Measurements from ENCODE around the gene DSPP. TPM values are rescaled to one million over a fixed set of nuclear protein-coding genes. Genes with fewer than 3 reads are reported as not detected.

The DSPP gene
- total and polyA plus RNA-seq, 2 of the 4 experiments (the other 2 are of a cell fraction), result not detected

DNA sequence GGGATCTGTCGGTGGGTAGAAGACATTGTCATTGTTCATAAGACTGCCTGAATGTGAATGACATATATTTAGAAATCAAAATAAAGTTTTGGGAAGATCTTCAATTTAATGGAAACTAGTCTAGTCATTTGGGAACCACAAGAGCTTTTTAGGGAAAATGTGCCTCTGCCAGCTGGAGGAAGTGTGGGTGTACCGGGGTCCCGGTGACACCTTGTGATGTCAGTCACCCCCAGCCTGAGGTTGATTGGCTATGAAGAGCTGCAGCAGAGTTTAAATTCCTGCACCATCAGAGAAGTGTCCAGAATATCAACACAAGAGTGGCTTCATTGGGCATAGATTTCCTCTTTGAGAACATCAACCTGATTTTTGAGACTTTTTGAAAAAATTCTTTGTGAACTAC lies 41.7 kb downstream of the DSPP start, which contains the start of gene DMP1:
DMP1 (plus strand) TSS at position 301 of the 400 bp plus-strand sequence. CDS start 6,213 bp downstream, outside the sequence.
- no peak within 1 kb of the TSS for H2AK9ac ChIP-seq (replicated peaks; ENCODE audit: low read depth, low read length, poor library complexity)
- no CpG with 5 or more reads among the region's 3 CpGs for WGBS, 2 experiments (ENCODE audit: extremely low coverage in 2 of 2, insufficient read length in 1 of 2)
- no peaks in the 10 kb centered on the region for H3K36me3 ChIP-seq (ENCODE audit: control insufficient read depth, insufficient read depth, low read length)
- no peak within 1 kb of the TSS for H3K18ac ChIP-seq (ENCODE audit: low read depth, low read length)
- dilution Hi-C loops (cut with HindIII; ENCODE audit: low sequenced_read_pairs, unreplicated experiment), result no loop called here
- H2BK15ac ChIP-seq (ENCODE audit: low read depth, low read length), result no peak within 1 kb of the TSS
- H2BK5ac ChIP-seq (ENCODE audit: low read depth, low read length, poor library complexity, severe bottlenecking), result no peak within 1 kb of the TSS
- H4K5ac ChIP-seq (ENCODE audit: low read depth, low read length), result no peak within 1 kb of the TSS
- no peak within 1 kb of the TSS for H2AK5ac ChIP-seq (ENCODE audit: low read depth, low read length)
- no peaks in the 10 kb centered on the region; the same call in 1 of the 2 replicates for H3K27me3 ChIP-seq (ENCODE audit: control insufficient read depth, insufficient read depth, low read length)
- no peak within 1 kb of the TSS for H3K9ac ChIP-seq (ENCODE audit: low read depth, low read length)
- no TSS peak for BruUV-seq (replicated peaks)
- H3K9me3 ChIP-seq (ENCODE audit: control insufficient read depth, insufficient read depth, low read length), result no peaks in the 10 kb centered on the region
- H2BK20ac ChIP-seq (ENCODE audit: low read depth, low read length), result no peak within 1 kb of the TSS
- no peaks in the 10 kb centered on the region for H4K20me1 ChIP-seq (ENCODE audit: insufficient read depth, low read length)
- H3K27ac ChIP-seq (ENCODE audit: insufficient read depth, low read length), result no peak within 1 kb of the TSS
- no peak within 1 kb of the TSS for H3K4me3 ChIP-seq (ENCODE audit: insufficient read depth, low read depth, low read length)
- no peaks in the 10 kb centered on the region for H3K4me1 ChIP-seq (ENCODE audit: control insufficient read depth, insufficient read depth, low read length)
- in situ Hi-C loops (cut with MboI; ENCODE audit: low sequenced_read_pairs), result no loop called here
- H4K91ac ChIP-seq (ENCODE audit: insufficient read depth, low read depth, low read length), result no peak within 1 kb of the TSS
- ChIA-PET POLR2A (ENCODE audit: unreplicated experiment) (no interaction called here), CTCF (interaction anchor here (0.5 kb wide), 1 partner anchor 216 kb away, joined by 8 read pairs; no protein-coding TSS in a partner anchor)
- H3K79me1 ChIP-seq (ENCODE audit: low read depth in 1 of 2, low read length in 2 of 2), result no peaks in the 10 kb centered on the region
- no peak within 1 kb of the TSS for H3K14ac ChIP-seq (replicated peaks; ENCODE audit: low read depth, low read length)
- ATAC-seq (ENCODE audit: low read depth) (no peak), DNase-seq (no peak)
- no peak within 1 kb of the TSS for H3K4ac ChIP-seq (ENCODE audit: low read depth, low read length)
- no peak within 1 kb of the TSS for H3K23ac ChIP-seq (ENCODE audit: low read depth, low read length)
- no peak within 1 kb of the TSS for H2BK120ac ChIP-seq (ENCODE audit: low read depth, low read length)
- H4K8ac ChIP-seq (ENCODE audit: low read depth in 2 of 2, low read length in 2 of 2), result no peak within 1 kb of the TSS
- TF ChIP-seq, protein P1, sequence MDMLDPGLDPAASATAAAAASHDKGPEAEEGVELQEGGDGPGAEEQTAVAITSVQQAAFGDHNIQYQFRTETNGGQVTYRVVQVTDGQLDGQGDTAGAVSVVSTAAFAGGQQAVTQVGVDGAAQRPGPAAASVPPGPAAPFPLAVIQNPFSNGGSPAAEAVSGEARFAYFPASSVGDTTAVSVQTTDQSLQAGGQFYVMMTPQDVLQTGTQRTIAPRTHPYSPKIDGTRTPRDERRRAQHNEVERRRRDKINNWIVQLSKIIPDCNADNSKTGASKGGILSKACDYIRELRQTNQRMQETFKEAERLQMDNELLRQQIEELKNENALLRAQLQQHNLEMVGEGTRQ (IDR thresholded peaks at IDR 0.05; ENCODE audit: low read depth, low read length), result no peak
- TF ChIP-seq, protein P2, sequence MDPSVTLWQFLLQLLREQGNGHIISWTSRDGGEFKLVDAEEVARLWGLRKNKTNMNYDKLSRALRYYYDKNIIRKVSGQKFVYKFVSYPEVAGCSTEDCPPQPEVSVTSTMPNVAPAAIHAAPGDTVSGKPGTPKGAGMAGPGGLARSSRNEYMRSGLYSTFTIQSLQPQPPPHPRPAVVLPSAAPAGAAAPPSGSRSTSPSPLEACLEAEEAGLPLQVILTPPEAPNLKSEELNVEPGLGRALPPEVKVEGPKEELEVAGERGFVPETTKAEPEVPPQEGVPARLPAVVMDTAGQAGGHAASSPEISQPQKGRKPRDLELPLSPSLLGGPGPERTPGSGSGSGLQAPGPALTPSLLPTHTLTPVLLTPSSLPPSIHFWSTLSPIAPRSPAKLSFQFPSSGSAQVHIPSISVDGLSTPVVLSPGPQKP (IDR thresholded peaks at IDR 0.05; ENCODE audit: borderline replicate concordance, low read depth, low read length), result no peak
- no peak for TF ChIP-seq MAZ (IDR thresholded peaks at IDR 0.05; ENCODE audit: borderline replicate concordance, low read depth, low read length)
- TF ChIP-seq CHD1 (IDR thresholded peaks at IDR 0.05; ENCODE audit: low read depth, low read length), result no peak
- no peak for TF ChIP-seq RCOR1 (IDR thresholded peaks at IDR 0.05; ENCODE audit: insufficient replicate concordance, low read length)
- no peak for TF ChIP-seq SMC3 (IDR thresholded peaks at IDR 0.05; ENCODE audit: low read depth, low read length)
- no peak for TF ChIP-seq BHLHE40 (IDR thresholded peaks at IDR 0.05; ENCODE audit: low read depth, low read length)
- TF ChIP-seq RFX5 (IDR thresholded peaks at IDR 0.05; ENCODE audit: low read depth, low read length), result no peak
- TF ChIP-seq POLR2A (IDR thresholded peaks at IDR 0.05; ENCODE audit: low read depth, low read length), result no peak
- TF ChIP-seq CEBPB (IDR thresholded peaks at IDR 0.05; ENCODE audit: low read depth, low read length), result no peak
- TF ChIP-seq, protein P3, sequence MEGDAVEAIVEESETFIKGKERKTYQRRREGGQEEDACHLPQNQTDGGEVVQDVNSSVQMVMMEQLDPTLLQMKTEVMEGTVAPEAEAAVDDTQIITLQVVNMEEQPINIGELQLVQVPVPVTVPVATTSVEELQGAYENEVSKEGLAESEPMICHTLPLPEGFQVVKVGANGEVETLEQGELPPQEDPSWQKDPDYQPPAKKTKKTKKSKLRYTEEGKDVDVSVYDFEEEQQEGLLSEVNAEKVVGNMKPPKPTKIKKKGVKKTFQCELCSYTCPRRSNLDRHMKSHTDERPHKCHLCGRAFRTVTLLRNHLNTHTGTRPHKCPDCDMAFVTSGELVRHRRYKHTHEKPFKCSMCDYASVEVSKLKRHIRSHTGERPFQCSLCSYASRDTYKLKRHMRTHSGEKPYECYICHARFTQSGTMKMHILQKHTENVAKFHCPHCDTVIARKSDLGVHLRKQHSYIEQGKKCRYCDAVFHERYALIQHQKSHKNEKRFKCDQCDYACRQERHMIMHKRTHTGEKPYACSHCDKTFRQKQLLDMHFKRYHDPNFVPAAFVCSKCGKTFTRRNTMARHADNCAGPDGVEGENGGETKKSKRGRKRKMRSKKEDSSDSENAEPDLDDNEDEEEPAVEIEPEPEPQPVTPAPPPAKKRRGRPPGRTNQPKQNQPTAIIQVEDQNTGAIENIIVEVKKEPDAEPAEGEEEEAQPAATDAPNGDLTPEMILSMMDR (conservative IDR thresholded peaks at IDR 0.05; ENCODE audit: low read depth, low read length), result no peak
- no peak for TF ChIP-seq RAD21 (IDR thresholded peaks at IDR 0.05; ENCODE audit: low read length)
- H3K9me1 ChIP-seq (ENCODE audit: insufficient read depth, low read length), result no peaks in the 10 kb centered on the region
- no peak within 1 kb of the TSS for H2AFZ ChIP-seq (replicated peaks; ENCODE audit: low read length, poor library complexity)
- no peak within 1 kb of the TSS for H3K4me2 ChIP-seq (ENCODE audit: low read depth, low read length)
- no peak within 1 kb of the TSS for H3K56ac ChIP-seq (ENCODE audit: extremely low read depth, insufficient read depth, low read length)
- intact Hi-C loops (cut with micrococcal nuclease), result loop anchor here (10.0 kb wide), 1 partner anchor 275 kb away; no protein-coding TSS in a partner anchor
